GM19455 (cell line): ENCODE data around the gene SND1.

Experiments
- ATAC-seq: cut with Tn5 transposase; IDR thresholded peaks from one replicate; pipeline ENCODE4 v1.9.1; 2021; ENCODE audit not compliant: unreplicated experiment

Gene SND1

GRCh38 chr7:128078309-128078708 lies 426.3 kb downstream of the SND1 start:
- ATAC-seq, result no peak

- ATAC-seq, result no peak
These were observed 428.2 kb downstream of the SND1 start for GRCh38 chr7:128080169-128080568.

- no peak for ATAC-seq
These were observed 429.4 kb downstream of the SND1 start for GRCh38 chr7:128081351-128081750.

GRCh38 chr7:128081808-128082207 lies 429.8 kb downstream of the SND1 start:
- ATAC-seq, result no peak

- ATAC-seq, result no peak
These were observed 430.4 kb downstream of the SND1 start for GRCh38 chr7:128082431-128082830.

GRCh38 chr7:128084896-128085608 lies 433.1 kb downstream of the SND1 start:
- ATAC-seq, result no peak

GRCh38 chr7:128090492-128090891 lies 438.5 kb downstream of the SND1 start:
- ATAC-seq, result no peak

- ATAC-seq, result no peak
These were observed 439.1 kb downstream of the SND1 start for GRCh38 chr7:128091106-128091505.

GRCh38 chr7:128092221-128092620 lies 440.2 kb downstream of the SND1 start:
- ATAC-seq, result no peak

GRCh38 chr7:128093614-128094570 lies 441.9 kb downstream of the SND1 start:
- ATAC-seq, result no peak

GRCh38 chr7:128094686-128095085 lies 442.7 kb downstream of the SND1 start:
- no peak for ATAC-seq

GRCh38 chr7:128097211-128097731 lies 445.3 kb downstream of the SND1 start:
- ATAC-seq, result no peak

GRCh38 chr7:128098629-128099028 lies 446.6 kb downstream of the SND1 start:
- ATAC-seq, result no peak

GRCh38 chr7:128099204-128099671 lies 447.2 kb downstream of the SND1 start:
- no peak for ATAC-seq

GRCh38 chr7:128100225-128100948 lies 448.4 kb downstream of the SND1 start:
- no peak for ATAC-seq

- ATAC-seq, result no peak
These were observed 449.1 kb downstream of the SND1 start for GRCh38 chr7:128100949-128101713.

- ATAC-seq, result no peak
These were observed 450.7 kb downstream of the SND1 start for GRCh38 chr7:128102490-128103291.

GRCh38 chr7:128103498-128104107 lies 451.6 kb downstream of the SND1 start:
- no peak for ATAC-seq

- no peak for ATAC-seq
These were observed 452.2 kb downstream of the SND1 start for GRCh38 chr7:128104108-128104742.
